ENCODE data around the gene ADGRG6.

The ADGRG6 gene

GRCh38 chr6:142406131-142406530, 104.3 kb downstream of the ADGRG6 start:
- Histone ChIP-seq H3K36me3 (ENCODE audit: low read length) (no peaks in the 10 kb centered on the region), H3F3A (ENCODE audit: insufficient read depth) (no peaks in the 10 kb centered on the region), H3K27ac (ENCODE audit: low read depth, low read length) (no peak overlapping the region), H4K20me1 (ENCODE audit: low read depth, low read length) (no peaks in the 10 kb centered on the region), H3K27me3 (ENCODE audit: low read length) (no peaks in the 10 kb centered on the region), H3K79me2 (ENCODE audit: insufficient read depth, low read length) (no peaks in the 10 kb centered on the region), H3K9me3 (ENCODE audit: insufficient read depth, low read length) (no peaks in the 10 kb centered on the region), H3K9me2 (replicated peaks; ENCODE audit: insufficient read depth, low read length) (no peaks in the 10 kb centered on the region), H2AFZ (ENCODE audit: low read depth, low read length, severe bottlenecking) (no peak overlapping the region), H3K4me2 (ENCODE audit: low read depth, low read length, poor library complexity, severe bottlenecking) (no peak overlapping the region), H3K9ac (ENCODE audit: low read length) (no peak overlapping the region), H3K4me3 (ENCODE audit: insufficient read depth, low read length, poor library complexity, severe bottlenecking) (no peak overlapping the region)
- no peak for TF ChIP-seq EZH2phosphoT487 (conservative IDR thresholded peaks at IDR 0.05; ENCODE audit: low read length)
- no peak for TF ChIP-seq CTCF (IDR thresholded peaks at IDR 0.05; ENCODE audit: insufficient read depth, low read length, poor library complexity, severe bottlenecking)

DNA sequence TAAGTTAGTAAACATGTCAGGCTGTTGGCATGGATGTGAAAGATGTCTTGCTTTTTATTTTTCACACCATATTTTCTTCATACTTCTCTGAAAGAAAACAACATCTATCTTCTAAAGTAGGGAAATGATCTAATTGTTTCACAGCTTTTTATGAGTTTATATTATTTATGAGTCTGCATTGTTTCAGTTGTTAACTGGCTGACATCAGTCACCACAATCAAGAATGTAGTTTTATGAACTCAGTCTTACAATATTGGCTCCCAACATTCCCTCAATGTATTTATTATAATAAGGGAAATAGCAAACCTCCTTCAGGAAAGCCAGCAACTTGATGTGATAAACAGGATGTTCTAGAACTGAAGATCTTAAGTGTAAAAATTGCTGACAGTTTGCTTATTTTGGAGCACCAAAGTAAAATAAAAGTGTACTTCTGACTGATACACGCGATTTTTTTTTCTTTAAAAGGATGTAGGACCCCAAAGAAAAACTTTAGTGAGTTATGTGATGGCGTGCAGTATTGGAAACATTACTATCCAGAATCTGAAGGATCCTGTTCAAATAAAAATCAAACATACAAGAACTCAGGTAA, 106.0 kb downstream of the ADGRG6 start:
- no peaks in the 10 kb centered on the region for H3K27me3 ChIP-seq (ENCODE audit: low read length)
- H3F3A ChIP-seq (ENCODE audit: insufficient read depth), result no peaks in the 10 kb centered on the region
- no peak overlapping the region for H2AFZ ChIP-seq (ENCODE audit: low read depth, low read length, severe bottlenecking)
- H3K9me2 ChIP-seq (replicated peaks; ENCODE audit: insufficient read depth, low read length), result no peaks in the 10 kb centered on the region
- TF ChIP-seq CTCF (IDR thresholded peaks at IDR 0.05; ENCODE audit: insufficient read depth, low read length, poor library complexity, severe bottlenecking), result no peak
- TF ChIP-seq EZH2phosphoT487 (conservative IDR thresholded peaks at IDR 0.05; ENCODE audit: low read length), result no peak
- H3K4me2 ChIP-seq (ENCODE audit: low read depth, low read length, poor library complexity, severe bottlenecking), result no peak overlapping the region
- H3K4me3 ChIP-seq (ENCODE audit: insufficient read depth, low read length, poor library complexity, severe bottlenecking), result no peak overlapping the region
- H3K27ac ChIP-seq (ENCODE audit: low read depth, low read length), result no peak overlapping the region
- no peak overlapping the region for H3K9ac ChIP-seq (ENCODE audit: low read length)
- no peaks in the 10 kb centered on the region for H3K36me3 ChIP-seq (ENCODE audit: low read length)
- H3K79me2 ChIP-seq (ENCODE audit: insufficient read depth, low read length), result no peaks in the 10 kb centered on the region
- H3K9me3 ChIP-seq (ENCODE audit: insufficient read depth, low read length), result no peaks in the 10 kb centered on the region
- no peaks in the 10 kb centered on the region for H4K20me1 ChIP-seq (ENCODE audit: low read depth, low read length)

DNA sequence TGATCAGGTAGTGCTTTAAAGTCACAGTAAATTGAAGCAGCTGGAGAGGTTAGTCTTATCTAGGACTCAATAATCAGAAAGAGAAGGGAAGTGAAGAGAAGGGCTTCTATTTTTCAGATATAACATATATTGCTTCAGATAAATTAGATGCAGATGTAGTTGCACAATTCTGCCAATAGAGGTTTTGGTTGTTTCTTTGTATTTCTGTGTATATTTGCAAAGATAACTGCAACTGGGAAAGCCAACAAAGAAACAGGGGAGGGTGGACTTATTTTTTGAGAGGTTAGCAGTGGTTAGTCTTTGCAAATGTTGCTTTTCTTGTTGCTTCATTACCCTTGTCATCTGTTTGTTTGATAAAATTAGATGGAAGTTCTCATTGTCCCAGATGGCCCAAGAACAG, 106.6 kb downstream of the ADGRG6 start:
- TF ChIP-seq CTCF (IDR thresholded peaks at IDR 0.05; ENCODE audit: insufficient read depth, low read length, poor library complexity, severe bottlenecking) (no peak), EZH2phosphoT487 (conservative IDR thresholded peaks at IDR 0.05; ENCODE audit: low read length) (no peak)
- Histone ChIP-seq H3K9ac (ENCODE audit: low read length) (no peak overlapping the region), H3K79me2 (ENCODE audit: insufficient read depth, low read length) (no peaks in the 10 kb centered on the region), H4K20me1 (ENCODE audit: low read depth, low read length) (no peaks in the 10 kb centered on the region), H3K9me2 (replicated peaks; ENCODE audit: insufficient read depth, low read length) (no peaks in the 10 kb centered on the region), H3K27me3 (ENCODE audit: low read length) (no peaks in the 10 kb centered on the region), H3K4me3 (ENCODE audit: insufficient read depth, low read length, poor library complexity, severe bottlenecking) (no peak overlapping the region), H3K9me3 (ENCODE audit: insufficient read depth, low read length) (no peaks in the 10 kb centered on the region), H3K36me3 (ENCODE audit: low read length) (no peaks in the 10 kb centered on the region), H3K4me2 (ENCODE audit: low read depth, low read length, poor library complexity, severe bottlenecking) (no peak overlapping the region), H3K27ac (ENCODE audit: low read depth, low read length) (no peak overlapping the region), H3F3A (ENCODE audit: insufficient read depth) (no peaks in the 10 kb centered on the region), H2AFZ (ENCODE audit: low read depth, low read length, severe bottlenecking) (no peak overlapping the region)
